SK-N-SH treated with all-trans-retinoic acid at 6 μM for 48 hours (cell line): Measurements from ENCODE around the gene DNAH14.

Experiments used
- PPARA ChIP-seq: fragments of 250-450 bp; sonication (Bioruptor Pico); IDR thresholded peaks from 2 replicates; pipeline ENCODE4 v1.5.0; 2020; ENCODE audit warnings: mild to moderate bottlenecking, borderline replicate concordance
- RARB ChIP-seq: fragments of 250-450 bp; sonication (Bioruptor Pico); IDR thresholded peaks from 2 replicates; pipeline ENCODE4 v1.8.0; 2021; ENCODE audit warnings: mild to moderate bottlenecking, moderate library complexity
- ZC3H10 ChIP-seq: fragments of 250-450 bp; sonication (Bioruptor Pico); IDR thresholded peaks from 2 replicates; pipeline ENCODE4 v1.5.1; 2021; ENCODE audit warnings: mild to moderate bottlenecking, moderate library complexity
- ZFP3 ChIP-seq: fragments of 250-450 bp; sonication (Bioruptor Pico); IDR thresholded peaks from 2 replicates; pipeline ENCODE4 v1.5.0; 2020; ENCODE audit warnings: mild to moderate bottlenecking, moderate library complexity
- ZNF565 ChIP-seq: fragments of 450-650 bp; formaldehyde crosslinking; conservative IDR thresholded peaks from 2 replicates; pipeline ENCODE4 v1.5.0; 2020; ENCODE audit warnings: low read depth, mild to moderate bottlenecking, moderate library complexity
- TF ChIP-seq, protein P1 (sequence below): fragments of 250-450 bp; sonication (Bioruptor Pico); IDR thresholded peaks from 2 replicates; pipeline ENCODE4 v1.5.0; 2020; ENCODE audit warnings: mild to moderate bottlenecking, moderate library complexity
- TF ChIP-seq, protein P2 (sequence below): fragments of 250-450 bp; sonication (Bioruptor Pico); IDR thresholded peaks from 2 replicates; pipeline ENCODE4 v1.8.0; 2020; ENCODE audit warnings: mild to moderate bottlenecking, moderate library complexity, borderline replicate concordance

DNA sequence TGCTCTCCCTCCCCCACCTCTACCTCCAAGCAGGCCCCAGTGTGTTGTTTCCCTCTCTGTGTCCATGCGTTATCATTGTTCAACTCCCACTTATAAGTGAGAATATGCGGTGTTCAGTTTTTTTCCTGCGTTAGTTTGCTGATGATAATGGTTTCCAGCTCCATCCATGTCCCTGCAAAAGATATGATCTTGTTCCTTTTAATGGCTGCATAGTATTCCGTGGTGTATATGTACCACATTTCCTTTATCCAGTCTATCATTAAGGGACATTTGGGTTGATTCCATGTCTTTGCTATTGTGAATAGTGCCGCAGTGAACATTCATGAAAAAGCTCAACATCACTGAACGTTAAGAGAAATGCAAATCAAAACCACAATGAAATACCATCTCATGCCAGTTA lies 58.6 kb downstream of the DNAH14 start:
- TF ChIP-seq ZFP3 (CRISPR knock-in tag) (no peak), PPARA (CRISPR knock-in tag) (no peak), ZC3H10 (CRISPR knock-in tag) (no peak), RARB (CRISPR knock-in tag) (no peak), ZNF565 (CRISPR knock-in tag) (no peak)
- TF ChIP-seq, protein P1, sequence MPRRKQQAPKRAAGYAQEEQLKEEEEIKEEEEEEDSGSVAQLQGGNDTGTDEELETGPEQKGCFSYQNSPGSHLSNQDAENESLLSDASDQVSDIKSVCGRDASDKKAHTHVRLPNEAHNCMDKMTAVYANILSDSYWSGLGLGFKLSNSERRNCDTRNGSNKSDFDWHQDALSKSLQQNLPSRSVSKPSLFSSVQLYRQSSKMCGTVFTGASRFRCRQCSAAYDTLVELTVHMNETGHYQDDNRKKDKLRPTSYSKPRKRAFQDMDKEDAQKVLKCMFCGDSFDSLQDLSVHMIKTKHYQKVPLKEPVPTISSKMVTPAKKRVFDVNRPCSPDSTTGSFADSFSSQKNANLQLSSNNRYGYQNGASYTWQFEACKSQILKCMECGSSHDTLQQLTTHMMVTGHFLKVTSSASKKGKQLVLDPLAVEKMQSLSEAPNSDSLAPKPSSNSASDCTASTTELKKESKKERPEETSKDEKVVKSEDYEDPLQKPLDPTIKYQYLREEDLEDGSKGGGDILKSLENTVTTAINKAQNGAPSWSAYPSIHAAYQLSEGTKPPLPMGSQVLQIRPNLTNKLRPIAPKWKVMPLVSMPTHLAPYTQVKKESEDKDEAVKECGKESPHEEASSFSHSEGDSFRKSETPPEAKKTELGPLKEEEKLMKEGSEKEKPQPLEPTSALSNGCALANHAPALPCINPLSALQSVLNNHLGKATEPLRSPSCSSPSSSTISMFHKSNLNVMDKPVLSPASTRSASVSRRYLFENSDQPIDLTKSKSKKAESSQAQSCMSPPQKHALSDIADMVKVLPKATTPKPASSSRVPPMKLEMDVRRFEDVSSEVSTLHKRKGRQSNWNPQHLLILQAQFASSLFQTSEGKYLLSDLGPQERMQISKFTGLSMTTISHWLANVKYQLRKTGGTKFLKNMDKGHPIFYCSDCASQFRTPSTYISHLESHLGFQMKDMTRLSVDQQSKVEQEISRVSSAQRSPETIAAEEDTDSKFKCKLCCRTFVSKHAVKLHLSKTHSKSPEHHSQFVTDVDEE (CRISPR knock-in tag), result no peak
- TF ChIP-seq, protein P2, sequence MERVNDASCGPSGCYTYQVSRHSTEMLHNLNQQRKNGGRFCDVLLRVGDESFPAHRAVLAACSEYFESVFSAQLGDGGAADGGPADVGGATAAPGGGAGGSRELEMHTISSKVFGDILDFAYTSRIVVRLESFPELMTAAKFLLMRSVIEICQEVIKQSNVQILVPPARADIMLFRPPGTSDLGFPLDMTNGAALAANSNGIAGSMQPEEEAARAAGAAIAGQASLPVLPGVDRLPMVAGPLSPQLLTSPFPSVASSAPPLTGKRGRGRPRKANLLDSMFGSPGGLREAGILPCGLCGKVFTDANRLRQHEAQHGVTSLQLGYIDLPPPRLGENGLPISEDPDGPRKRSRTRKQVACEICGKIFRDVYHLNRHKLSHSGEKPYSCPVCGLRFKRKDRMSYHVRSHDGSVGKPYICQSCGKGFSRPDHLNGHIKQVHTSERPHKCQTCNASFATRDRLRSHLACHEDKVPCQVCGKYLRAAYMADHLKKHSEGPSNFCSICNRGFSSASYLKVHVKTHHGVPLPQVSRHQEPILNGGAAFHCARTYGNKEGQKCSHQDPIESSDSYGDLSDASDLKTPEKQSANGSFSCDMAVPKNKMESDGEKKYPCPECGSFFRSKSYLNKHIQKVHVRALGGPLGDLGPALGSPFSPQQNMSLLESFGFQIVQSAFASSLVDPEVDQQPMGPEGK, result no peak
